Tongue (tissue), 2 donors: Measurements from ENCODE around the gene TNFRSF12A. TPM values are rescaled to one million over a fixed set of nuclear protein-coding genes. Genes with fewer than 3 reads are reported as not detected.
A peak's percentile ranks its signal among the peaks of the same experiment; 100 is the strongest.

Source experiments
- DNase-seq: peaks from one replicate; pipeline ENCODE4 v3.0.0-alpha.2; 2015
- total RNA-seq: library from RNA; depleted of rRNA; stranded (reverse); fragments of >200 nt; gene quantifications from one replicate; pipeline ENCODE4 v1.2.3, GENCODE V29; 2014

The TNFRSF12A gene
- total RNA-seq, 1 donor from 2014 or later = 41.3 TPM

DNA sequence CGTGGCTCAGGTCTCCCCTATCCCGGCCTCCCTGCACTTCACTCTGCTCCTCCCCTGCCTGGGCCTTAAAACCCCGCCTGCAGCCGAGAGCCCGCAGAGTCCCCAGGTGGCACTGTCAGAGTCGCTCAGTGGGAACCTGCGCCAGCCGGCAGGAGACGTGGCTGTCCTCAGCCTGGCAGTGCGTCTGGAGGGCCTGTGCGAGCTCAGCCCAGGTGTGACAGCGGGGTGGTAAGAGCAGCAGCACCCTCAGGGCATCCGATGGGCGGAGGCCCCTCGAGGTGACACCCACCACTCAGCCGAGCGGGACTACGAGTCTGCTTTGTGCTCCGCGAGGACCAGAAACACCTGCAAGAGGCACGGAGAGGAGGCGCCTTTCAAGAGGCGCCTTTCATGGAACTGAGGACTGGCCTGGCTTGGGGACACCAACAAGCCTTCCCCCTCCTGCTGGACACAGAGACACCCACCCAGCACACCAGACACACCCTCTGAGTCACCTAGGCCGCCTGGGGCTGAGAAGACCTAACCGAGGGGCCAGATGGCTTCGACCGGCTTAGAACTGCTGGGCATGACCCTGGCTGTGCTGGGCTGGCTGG is 7.2 kb upstream of the TNFRSF12A start, which contains the start of gene CLDN9:
Gene CLDN9, plus strand, starts transcription at position 96 of the 593 bp plus-strand sequence. Its CDS starts 440 bp downstream, at position 536.
- no peak for DNase-seq

- DNase-seq = no peak
Measured at GRCh38 chr16:3013491-3013951, 6.6 kb upstream of the TNFRSF12A start.

DNA sequence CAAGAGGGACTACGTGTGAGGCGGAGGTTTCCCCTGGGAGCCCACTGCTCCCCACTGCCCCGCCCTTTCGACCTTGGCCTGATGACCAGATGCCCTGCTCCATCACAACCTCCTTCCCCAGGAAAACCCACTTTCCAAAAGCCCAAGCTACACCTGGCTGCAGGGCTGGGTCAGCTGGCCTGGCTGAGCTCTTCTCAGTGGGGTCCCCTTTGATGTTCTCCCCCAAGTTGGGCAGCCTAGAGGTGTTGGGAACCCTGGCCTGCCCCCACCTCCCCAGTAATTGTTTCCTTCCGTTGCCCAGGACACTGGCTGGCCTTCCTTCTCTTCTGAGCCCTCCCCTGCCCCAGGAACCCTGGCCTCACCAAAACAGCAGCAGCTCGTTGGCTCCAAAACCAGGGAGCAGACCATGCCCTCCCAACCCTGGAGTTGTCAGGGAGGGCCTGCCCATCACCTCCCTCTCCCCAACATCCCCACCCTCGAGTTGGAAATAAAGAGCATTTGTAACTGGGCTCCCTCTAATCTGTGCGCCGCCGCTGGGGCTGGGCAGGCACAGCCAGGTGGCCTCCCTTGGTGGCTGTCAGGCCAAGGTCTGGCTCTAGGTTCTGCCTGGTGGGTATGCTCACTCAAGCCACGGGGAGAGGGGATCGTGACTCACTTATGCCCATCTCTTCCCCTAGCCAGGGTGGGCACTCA is 6.0 kb upstream of the TNFRSF12A start:
- no peak for DNase-seq

- no peak for DNase-seq
Measured at GRCh38 chr16:3014971-3015370, 5.2 kb upstream of the TNFRSF12A start.

GRCh38 chr16:3015865-3016521 is 4.2 kb upstream of the TNFRSF12A start:
- DNase-seq = no peak

GRCh38 chr16:3017344-3017743 is 2.8 kb upstream of the TNFRSF12A start:
- no peak for DNase-seq

DNA sequence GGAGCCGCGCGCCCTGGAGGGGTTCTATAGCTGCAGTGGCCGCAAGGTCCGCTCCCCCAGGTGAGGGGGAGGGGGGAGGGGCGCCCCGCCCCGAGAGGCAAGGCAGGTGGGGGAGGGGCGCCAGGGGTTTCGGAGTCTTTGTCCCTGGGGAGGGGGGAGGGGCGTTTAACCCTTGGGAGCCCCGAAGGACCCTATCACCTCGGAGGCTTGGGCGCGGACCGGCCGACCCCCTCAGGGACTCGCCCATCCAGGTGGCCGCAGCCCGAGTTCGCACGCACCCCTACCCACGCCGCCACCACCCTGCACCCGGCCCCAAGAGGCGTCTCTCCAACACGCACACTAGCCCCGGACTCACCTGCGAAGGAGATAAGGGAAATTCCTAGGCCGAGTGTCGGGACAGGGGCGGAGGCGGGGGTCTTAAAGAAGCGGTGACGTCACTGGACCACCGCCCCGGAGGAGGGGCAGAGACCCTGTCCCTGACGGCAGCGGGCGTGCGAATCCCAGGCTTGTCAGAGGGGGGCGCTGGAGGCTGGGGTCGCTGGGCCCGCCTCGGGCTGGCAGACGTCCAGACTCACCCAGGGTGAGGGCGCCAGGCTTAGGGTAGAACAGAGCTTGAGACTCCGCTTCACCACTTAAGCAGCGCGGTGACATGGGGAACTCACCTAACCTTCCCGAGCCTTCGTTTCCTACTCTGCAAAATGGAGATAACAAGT is 2.2 kb upstream of the TNFRSF12A start, which contains the start of gene CLDN6:
Gene CLDN6, minus strand, starts transcription at position 390 of the 713 bp plus-strand sequence. CDS start 2,162 bp downstream, outside the sequence.
- DNase-seq = no peak

DNA sequence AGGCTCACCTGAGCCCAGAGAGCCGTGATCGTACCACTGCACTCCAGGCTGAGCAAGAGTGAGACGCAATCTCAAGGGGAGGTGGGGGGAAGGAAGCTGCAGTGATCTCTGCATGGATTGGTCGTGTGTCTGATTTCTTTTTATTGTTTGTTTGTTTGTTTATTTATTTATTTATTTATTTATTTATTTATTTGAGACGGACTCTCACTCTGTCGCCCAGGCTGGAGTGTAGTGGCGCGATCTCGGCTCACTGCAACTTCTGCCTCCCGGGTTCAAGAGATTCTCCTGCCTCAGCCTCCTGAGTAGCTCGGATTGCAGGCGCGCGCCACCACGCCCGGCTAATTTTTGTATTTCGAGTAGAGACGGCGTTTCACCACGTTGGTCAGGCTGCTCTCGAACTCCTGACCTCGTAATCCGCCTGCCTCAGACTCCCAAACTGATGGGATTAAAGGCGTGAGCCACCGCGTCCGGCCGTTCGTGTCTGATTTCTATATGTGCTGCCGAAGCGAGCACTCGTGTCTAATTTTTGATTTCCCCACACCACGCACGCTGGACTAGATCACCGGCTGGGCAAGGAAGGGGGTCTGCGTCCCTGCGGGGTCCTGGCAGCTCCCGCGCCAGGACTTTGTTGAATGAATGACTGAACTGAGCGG is 448 bp upstream of the TNFRSF12A start:
- no peak for DNase-seq

GRCh38 chr16:3020604-3021448 is 658 bp downstream of the TNFRSF12A start:
- peak; percentile 78 for DNase-seq

DNA sequence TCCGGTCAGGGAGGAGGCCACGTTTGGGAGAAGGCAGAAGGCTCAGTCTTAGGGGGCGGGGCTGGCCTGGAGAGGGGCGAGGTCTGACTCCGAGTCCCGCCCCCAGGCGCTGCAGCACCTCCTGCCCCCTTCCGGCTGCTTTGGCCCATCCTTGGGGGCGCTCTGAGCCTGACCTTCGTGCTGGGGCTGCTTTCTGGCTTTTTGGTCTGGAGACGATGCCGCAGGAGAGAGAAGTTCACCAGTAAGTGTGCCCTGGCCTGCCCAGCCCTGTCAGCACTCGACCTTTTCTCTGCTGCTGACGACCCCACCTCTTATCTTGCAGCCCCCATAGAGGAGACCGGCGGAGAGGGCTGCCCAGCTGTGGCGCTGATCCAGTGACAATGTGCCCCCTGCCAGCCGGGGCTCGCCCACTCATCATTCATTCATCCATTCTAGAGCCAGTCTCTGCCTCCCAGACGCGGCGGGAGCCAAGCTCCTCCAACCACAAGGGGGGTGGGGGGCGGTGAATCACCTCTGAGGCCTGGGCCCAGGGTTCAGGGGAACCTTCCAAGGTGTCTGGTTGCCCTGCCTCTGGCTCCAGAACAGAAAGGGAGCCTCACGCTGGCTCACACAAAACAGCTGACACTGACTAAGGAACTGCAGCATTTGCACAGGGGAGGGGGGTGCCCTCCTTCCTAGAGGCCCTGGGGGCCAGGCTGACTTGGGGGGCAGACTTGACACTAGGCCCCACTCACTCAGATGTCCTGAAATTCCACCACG is 1.5 kb downstream of the TNFRSF12A start:
- DNase-seq = peak; percentile 90

DNA sequence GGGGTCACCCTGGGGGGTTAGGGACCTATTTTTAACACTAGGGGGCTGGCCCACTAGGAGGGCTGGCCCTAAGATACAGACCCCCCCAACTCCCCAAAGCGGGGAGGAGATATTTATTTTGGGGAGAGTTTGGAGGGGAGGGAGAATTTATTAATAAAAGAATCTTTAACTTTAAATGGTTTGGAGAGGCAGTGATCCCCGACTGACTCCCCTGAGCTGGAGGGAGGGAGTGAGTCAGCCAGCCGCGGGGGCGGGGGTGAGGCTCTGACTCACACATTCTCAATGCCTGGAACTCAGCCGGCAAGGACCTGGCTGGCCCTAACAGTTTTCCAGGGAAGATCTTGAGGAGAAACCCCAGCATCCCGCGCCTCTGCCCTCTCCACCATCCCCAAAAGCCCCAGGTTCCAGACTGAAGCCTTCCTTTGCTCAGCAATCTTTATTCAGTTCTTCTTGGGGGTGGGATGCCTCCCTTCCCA is 2.1 kb downstream of the TNFRSF12A start:
- DNase-seq = peak; percentile 93

- no peak for DNase-seq
Measured at GRCh38 chr16:3022684-3023414, 2.7 kb downstream of the TNFRSF12A start.

DNA sequence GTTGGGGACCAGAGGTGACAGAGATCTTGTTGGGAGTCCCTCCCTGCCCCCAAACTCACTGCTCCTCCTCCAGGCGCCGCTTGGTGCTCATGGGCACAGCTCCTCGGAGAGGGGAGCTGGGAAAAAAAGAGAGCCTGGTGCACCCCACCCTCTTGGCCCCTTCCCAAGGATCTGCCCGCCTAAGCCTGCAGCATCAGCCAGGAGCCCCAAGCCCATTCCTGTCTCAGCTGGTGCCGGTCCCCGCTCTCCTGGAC is 3.2 kb downstream of the TNFRSF12A start:
- DNase-seq = peak; percentile 79

- DNase-seq = peak; percentile 99
Measured at GRCh38 chr16:3023669-3024478, 3.7 kb downstream of the TNFRSF12A start, which contains the start of the genes HCFC1R1 and THOC6. Gene HCFC1R1, minus strand, starts transcription at chr16:3023942. Its CDS starts 1 bp downstream, at chr16:3023941. Gene THOC6, plus strand, starts transcription at chr16:3024035. Its CDS starts 292 bp downstream, at chr16:3024327.

DNA sequence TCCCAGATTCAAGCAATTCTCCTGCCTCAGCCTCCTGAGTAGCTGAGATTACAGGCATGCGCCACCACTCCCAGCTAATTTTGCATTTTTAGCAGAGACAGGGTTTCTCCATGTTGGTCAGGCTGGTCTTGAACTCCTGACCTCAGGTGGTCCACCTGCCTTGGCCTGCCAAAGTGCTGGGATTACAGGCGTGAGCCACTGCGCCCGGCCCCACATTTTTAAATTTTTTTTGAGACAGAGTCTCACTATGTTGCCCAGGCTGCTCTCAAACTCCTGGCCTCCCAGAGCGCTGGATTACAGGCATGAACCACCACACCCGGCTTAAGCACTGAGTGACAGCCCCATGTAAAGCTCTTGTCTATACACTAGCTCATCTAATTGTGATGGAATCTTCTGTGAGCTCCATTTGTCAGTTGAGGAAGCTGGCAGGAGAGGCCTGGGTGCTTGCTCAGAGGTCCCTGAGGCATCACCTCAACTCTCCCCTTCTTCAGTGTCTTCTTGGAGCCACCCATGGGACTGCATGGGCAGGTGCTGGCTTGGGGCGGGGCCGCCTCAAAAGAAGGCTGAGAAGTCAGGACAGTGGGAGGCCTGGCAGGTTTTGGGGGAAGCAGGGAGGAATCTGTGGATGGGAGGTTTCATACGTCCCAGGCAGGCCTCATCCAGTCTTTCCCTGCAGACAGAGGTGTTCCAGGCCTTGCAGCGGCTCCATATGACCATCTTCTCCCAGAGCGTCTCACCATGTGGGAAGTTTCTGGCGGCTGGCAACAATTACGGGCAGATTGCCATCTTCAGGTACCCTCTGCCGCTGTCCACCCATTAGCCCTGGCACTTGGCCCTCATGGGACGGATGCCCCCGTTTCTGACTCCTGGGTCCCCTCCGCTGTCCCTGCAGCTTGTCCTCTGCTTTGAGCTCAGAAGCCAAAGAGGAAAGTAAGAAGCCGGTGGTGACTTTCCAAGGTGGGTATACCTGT is 5.1 kb downstream of the TNFRSF12A start:
- no peak for DNase-seq

DNA sequence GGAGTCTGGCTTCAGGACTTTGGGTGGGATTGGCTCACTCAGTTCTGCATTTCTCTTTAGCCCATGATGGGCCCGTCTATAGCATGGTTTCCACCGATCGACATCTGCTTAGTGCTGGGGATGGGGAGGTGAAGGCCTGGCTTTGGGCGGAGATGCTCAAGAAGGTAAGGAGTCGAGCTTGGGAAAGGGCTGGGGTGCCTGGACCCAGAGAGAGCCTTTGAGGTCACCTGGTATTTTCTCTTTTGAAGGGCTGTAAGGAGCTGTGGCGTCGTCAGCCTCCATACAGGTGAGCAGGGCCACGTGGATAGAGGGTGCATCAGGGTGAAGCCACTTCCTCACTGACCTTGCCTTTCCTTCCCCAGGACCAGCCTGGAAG is 5.8 kb downstream of the TNFRSF12A start:
- no peak for DNase-seq
